ENCODE data around the gene POU2AF1.

DNA sequence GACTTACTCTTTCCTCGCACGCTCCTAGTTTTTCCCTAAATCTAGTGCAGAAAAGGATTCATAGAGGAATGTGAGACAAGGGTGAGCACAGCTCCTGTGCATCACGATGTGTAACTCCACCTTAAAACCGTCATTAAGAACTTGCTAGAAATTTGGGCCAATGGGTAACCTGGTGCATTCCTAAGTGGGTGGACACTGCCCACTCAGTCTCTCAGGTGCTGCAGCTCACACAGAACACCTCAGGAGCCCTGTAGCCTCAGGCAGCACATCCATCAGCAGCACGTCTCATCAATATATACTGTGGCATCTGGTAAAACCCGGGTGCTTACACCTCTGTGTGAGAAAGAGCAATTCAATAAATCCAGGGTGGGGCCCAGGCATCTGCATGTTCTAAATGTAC, 68.4 kb downstream of the POU2AF1 start:
- TF ChIP-seq, protein P1, sequence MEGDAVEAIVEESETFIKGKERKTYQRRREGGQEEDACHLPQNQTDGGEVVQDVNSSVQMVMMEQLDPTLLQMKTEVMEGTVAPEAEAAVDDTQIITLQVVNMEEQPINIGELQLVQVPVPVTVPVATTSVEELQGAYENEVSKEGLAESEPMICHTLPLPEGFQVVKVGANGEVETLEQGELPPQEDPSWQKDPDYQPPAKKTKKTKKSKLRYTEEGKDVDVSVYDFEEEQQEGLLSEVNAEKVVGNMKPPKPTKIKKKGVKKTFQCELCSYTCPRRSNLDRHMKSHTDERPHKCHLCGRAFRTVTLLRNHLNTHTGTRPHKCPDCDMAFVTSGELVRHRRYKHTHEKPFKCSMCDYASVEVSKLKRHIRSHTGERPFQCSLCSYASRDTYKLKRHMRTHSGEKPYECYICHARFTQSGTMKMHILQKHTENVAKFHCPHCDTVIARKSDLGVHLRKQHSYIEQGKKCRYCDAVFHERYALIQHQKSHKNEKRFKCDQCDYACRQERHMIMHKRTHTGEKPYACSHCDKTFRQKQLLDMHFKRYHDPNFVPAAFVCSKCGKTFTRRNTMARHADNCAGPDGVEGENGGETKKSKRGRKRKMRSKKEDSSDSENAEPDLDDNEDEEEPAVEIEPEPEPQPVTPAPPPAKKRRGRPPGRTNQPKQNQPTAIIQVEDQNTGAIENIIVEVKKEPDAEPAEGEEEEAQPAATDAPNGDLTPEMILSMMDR (IDR thresholded peaks at IDR 0.05; ENCODE audit: insufficient read depth, low read length, poor library complexity, severe bottlenecking) = no peak
- TF ChIP-seq EZH2phosphoT487 (conservative IDR thresholded peaks at IDR 0.05; ENCODE audit: low read length) = no peak
